HFF-Myc (cell line): ENCODE measurements around the gene MOV10L1.

Experiments
- DNase-seq: peaks from one replicate; pipeline ENCODE4 v3.0.0-alpha.2; 2011; ENCODE audit warnings: low read depth; ENCODE audit errors: extremely low read depth
- H3K4me3 ChIP-seq: replicated peaks from 2 replicates; pipeline ENCODE4 v1.5.1; 2011; ENCODE audit warnings: low read depth, mild to moderate bottlenecking, control low read depth, low read length
- CTCF ChIP-seq: IDR thresholded peaks from 2 replicates; pipeline ENCODE4 v1.5.1; 2012; ENCODE audit warnings: mild to moderate bottlenecking, low read depth, low read length, control low read depth; ENCODE audit errors: missing control alignments

The MOV10L1 gene

GRCh38 chr22:50174382-50175190 lies 84.8 kb downstream of the MOV10L1 start:
- TF ChIP-seq CTCF, result no peak
- no peak overlapping the region for H3K4me3 ChIP-seq
- no peak for DNase-seq

- no peak for DNase-seq
- no peak for TF ChIP-seq CTCF
- H3K4me3 ChIP-seq, result no peak overlapping the region
Measured at GRCh38 chr22:50175191-50175461, 85.3 kb downstream of the MOV10L1 start.

- DNase-seq, result no peak
- no peak overlapping the region for H3K4me3 ChIP-seq
- TF ChIP-seq CTCF, result no peak
Measured at GRCh38 chr22:50175921-50176849, 86.4 kb downstream of the MOV10L1 start.

GRCh38 chr22:50176850-50177536 lies 87.2 kb downstream of the MOV10L1 start:
- DNase-seq, result no peak
- no peak for TF ChIP-seq CTCF
- H3K4me3 ChIP-seq, result no peak overlapping the region

- DNase-seq, result no peak
- no peak overlapping the region for H3K4me3 ChIP-seq
- no peak for TF ChIP-seq CTCF
Measured at GRCh38 chr22:50177537-50178470, 88.0 kb downstream of the MOV10L1 start.

- H3K4me3 ChIP-seq, result no peak overlapping the region
- TF ChIP-seq CTCF, result no peak
- DNase-seq, result no peak
Measured at GRCh38 chr22:50178471-50178864, 88.7 kb downstream of the MOV10L1 start.
